ENCODE data around the gene CENPF. TPM values are rescaled to one million over a fixed set of nuclear protein-coding genes. Genes with fewer than 3 reads are reported as not detected.

Gene CENPF
- total and polyA plus RNA-seq, 2 experiments from 2014 or later = 123 to 376 TPM

DNA sequence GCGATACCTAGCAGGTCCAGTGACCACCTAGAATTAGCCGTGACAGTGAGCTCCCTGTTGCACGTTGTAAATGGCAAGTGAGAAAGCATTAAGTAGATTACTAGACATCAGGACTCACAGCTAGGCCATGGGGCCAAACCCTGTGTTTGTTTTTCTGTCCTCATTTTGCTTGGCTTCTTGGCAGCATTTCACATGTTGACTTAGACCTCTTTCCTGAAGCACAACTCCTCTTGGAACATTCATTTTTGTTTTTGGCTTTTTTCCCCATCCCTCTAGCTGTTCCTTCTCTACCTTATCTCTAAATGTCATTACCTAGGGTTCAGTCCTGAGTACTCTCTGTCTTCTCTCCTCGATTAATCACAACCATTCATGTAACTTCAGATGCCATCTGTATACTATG, 34.7 kb upstream of the CENPF start:
- H3F3A ChIP-seq (replicated peaks; ENCODE audit: low read depth) = no peaks in the 10 kb centered on the region
- H3K27me3 ChIP-seq (ENCODE audit: insufficient read depth) = no peaks in the 10 kb centered on the region
- H3K27ac ChIP-seq (ENCODE audit: low read depth) = no peak overlapping the region
- H3K9me3 Mint-ChIP-seq = no peaks in the 10 kb centered on the region
- no peak overlapping the region for H3K4me3 Mint-ChIP-seq
- peaks cover 5% of the 10 kb centered on the region; the same call in 1 of the 2 replicates for H3K4me1 ChIP-seq (ENCODE audit: insufficient read depth)
- H4K20me1 ChIP-seq (replicated peaks; ENCODE audit: insufficient read depth) = no peaks in the 10 kb centered on the region
- ATAC-seq (no peak), DNase-seq (ENCODE audit: low spot score) (no peak)
- no peak overlapping the region for H2AFZ ChIP-seq
- no peak overlapping the region for H3K4me3 ChIP-seq
- no peak for TF ChIP-seq ETS1 (IDR thresholded peaks at IDR 0.05)
- TF ChIP-seq, protein P1, sequence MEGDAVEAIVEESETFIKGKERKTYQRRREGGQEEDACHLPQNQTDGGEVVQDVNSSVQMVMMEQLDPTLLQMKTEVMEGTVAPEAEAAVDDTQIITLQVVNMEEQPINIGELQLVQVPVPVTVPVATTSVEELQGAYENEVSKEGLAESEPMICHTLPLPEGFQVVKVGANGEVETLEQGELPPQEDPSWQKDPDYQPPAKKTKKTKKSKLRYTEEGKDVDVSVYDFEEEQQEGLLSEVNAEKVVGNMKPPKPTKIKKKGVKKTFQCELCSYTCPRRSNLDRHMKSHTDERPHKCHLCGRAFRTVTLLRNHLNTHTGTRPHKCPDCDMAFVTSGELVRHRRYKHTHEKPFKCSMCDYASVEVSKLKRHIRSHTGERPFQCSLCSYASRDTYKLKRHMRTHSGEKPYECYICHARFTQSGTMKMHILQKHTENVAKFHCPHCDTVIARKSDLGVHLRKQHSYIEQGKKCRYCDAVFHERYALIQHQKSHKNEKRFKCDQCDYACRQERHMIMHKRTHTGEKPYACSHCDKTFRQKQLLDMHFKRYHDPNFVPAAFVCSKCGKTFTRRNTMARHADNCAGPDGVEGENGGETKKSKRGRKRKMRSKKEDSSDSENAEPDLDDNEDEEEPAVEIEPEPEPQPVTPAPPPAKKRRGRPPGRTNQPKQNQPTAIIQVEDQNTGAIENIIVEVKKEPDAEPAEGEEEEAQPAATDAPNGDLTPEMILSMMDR (conservative IDR thresholded peaks at IDR 0.05; ENCODE audit: low read depth in 2 of 2) = no peak
- no peak overlapping the region for H3K27ac Mint-ChIP-seq
- H3K4me1 Mint-ChIP-seq = no peaks in the 10 kb centered on the region; the same call in 2 of the 3 replicates
- no peaks in the 10 kb centered on the region for H3K36me3 Mint-ChIP-seq (ENCODE audit: low read depth)
- no peaks in the 10 kb centered on the region for H3K36me3 ChIP-seq (ENCODE audit: insufficient read depth)
- H3K4me2 ChIP-seq = no peak overlapping the region
- peaks cover 2% of the 10 kb centered on the region for H3K27me3 Mint-ChIP-seq (ENCODE audit: insufficient read depth, low read depth, poor library complexity)
- H3K9me2 ChIP-seq (ENCODE audit: insufficient read depth) = no peaks in the 10 kb centered on the region; the same call in 1 of the 2 replicates
- H3K79me2 ChIP-seq (replicated peaks; ENCODE audit: insufficient read depth) = no peaks in the 10 kb centered on the region

DNA sequence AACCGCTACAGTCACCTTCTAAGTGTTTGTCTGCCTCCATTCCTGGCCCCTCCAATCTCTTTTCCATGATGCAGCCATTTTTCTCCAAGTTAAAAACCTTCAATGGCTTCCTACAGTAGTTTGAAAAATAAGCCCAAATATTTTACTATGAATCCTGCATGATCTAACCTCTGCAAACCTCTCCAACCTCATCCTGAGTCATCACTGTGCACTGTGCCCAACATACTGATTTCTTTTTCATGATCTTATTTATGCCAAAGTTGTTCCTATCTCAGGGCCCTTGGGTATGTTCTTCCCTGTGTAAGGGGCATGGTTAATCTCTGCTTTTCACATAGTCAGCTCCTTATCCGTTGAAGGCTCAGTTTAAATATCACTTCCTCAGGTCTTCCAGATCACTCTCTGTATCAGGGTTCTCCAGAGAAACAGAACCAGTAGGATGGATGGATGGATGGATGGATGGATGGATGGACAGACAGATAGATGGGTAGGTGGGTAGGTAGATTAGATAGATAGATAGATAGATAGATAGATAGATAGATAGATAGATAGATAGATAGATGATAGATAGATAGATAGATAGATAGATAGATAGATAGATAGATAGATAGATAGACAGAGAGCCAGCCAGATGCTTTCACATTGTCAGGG, 33.5 kb upstream of the CENPF start:
- no peak for DNase-seq (ENCODE audit: low spot score)
- Histone ChIP-seq H3K36me3 (ENCODE audit: insufficient read depth) (no peaks in the 10 kb centered on the region), H3K79me2 (replicated peaks; ENCODE audit: insufficient read depth) (no peaks in the 10 kb centered on the region), H4K20me1 (replicated peaks; ENCODE audit: insufficient read depth) (no peaks in the 10 kb centered on the region), H3K4me3 (no peak overlapping the region), H3K9me2 (ENCODE audit: insufficient read depth) (peaks cover 3% of the 10 kb centered on the region; the same call in 1 of the 2 replicates), H3K4me1 (ENCODE audit: insufficient read depth) (peaks cover 5% of the 10 kb centered on the region; the same call in 1 of the 2 replicates), H3K27ac (ENCODE audit: low read depth) (no peak overlapping the region), H3K27me3 (ENCODE audit: insufficient read depth) (no peaks in the 10 kb centered on the region), H3F3A (replicated peaks; ENCODE audit: low read depth) (no peaks in the 10 kb centered on the region), H3K4me2 (no peak overlapping the region), H2AFZ (no peak overlapping the region; the same call in 1 of the 2 replicates)
- Mint-ChIP-seq H3K27ac (no peak overlapping the region), H3K4me1 (no peaks in the 10 kb centered on the region; the same call in 2 of the 3 replicates), H3K27me3 (ENCODE audit: insufficient read depth, low read depth, poor library complexity) (peaks cover 2% of the 10 kb centered on the region), H3K9me3 (no peaks in the 10 kb centered on the region), H3K36me3 (ENCODE audit: low read depth) (no peaks in the 10 kb centered on the region), H3K4me3 (no peak overlapping the region)
- no peak for ATAC-seq
- TF ChIP-seq POLR2AphosphoS5 (IDR thresholded peaks at IDR 0.05; ENCODE audit: low read depth) (no peak), ZNF331 (CRISPR knock-in tag; IDR thresholded peaks at IDR 0.05; ENCODE audit: low read depth) (no peak), EZH2 (IDR thresholded peaks at IDR 0.05; ENCODE audit: low read depth, unreplicated experiment) (no peak), ZNF114 (CRISPR knock-in tag; IDR thresholded peaks at IDR 0.05) (no peak), ZNF462 (CRISPR knock-in tag; IDR thresholded peaks at IDR 0.05) (no peak), ETS1 (IDR thresholded peaks at IDR 0.05) (no peak)

All from GM23338 (cell line).